ENCODE measurements around the gene NOL4. TPM values are rescaled to one million over a fixed set of nuclear protein-coding genes. Genes with fewer than 3 reads are reported as not detected.
A peak's percentile ranks its signal among the peaks of the same experiment; 100 is the strongest.

Gene NOL4
- total RNA-seq, 1 experiment from 2014 or later, result 36.7 TPM

DNA sequence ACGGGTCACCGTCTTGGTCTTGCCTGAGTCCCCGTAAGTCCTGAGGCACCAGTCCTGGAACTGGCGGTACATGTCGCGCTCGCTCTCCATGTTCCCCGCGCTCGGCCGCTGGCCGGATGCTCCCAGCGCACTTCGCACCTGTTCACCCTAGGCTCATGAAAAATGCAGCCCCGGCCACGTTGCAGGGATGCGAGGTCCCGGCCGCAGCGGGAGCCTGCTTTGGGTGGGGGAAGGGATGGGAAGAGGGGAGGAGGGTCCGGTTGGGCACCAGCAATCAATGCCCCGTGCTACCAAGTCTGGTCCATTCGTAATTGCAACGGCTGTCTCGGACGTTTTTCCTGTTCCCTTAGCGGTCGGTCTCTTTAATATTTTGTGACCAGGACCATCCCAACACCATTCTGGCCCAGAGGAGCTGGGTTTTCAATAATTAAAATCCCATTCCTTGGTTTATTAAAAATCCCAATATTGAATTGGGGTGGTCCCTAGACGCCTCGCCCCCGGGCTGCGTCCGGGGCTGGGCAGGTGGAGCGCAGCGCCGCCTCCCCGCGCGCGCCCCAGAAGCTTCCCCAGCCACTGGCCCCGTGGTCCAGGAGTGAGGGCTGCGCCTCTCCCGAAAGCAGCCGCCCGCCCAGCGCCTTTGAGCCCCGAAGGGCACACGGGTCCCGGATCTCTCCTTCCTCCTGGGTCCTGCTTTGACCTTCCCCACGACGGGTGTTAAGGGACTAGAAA, 1.4 kb downstream of the NOL4 start:
- intact Hi-C loops (cut with micrococcal nuclease; ENCODE audit: unreplicated experiment), result loop anchor here (2.0 to 10.0 kb wide), 3 partner anchors 99 to 389 kb away; no protein-coding TSS in a partner anchor
- H3K27ac ChIP-seq (ENCODE audit: low read depth, low read length, poor library complexity, severe bottlenecking), result peak overlapping the region; percentile 76
- H3K4me3 ChIP-seq (ENCODE audit: low read depth, low read length, poor library complexity, severe bottlenecking), result peak overlapping the region; percentile 67
- TF ChIP-seq, protein P1, sequence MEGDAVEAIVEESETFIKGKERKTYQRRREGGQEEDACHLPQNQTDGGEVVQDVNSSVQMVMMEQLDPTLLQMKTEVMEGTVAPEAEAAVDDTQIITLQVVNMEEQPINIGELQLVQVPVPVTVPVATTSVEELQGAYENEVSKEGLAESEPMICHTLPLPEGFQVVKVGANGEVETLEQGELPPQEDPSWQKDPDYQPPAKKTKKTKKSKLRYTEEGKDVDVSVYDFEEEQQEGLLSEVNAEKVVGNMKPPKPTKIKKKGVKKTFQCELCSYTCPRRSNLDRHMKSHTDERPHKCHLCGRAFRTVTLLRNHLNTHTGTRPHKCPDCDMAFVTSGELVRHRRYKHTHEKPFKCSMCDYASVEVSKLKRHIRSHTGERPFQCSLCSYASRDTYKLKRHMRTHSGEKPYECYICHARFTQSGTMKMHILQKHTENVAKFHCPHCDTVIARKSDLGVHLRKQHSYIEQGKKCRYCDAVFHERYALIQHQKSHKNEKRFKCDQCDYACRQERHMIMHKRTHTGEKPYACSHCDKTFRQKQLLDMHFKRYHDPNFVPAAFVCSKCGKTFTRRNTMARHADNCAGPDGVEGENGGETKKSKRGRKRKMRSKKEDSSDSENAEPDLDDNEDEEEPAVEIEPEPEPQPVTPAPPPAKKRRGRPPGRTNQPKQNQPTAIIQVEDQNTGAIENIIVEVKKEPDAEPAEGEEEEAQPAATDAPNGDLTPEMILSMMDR (conservative IDR thresholded peaks at IDR 0.05; ENCODE audit: low read depth, low read length), result 0 out of 2 replicates have a peak, but pooled peaks have one; percentile 12
- no peak for TF ChIP-seq EZH2 (IDR thresholded peaks at IDR 0.05; ENCODE audit: borderline replicate concordance, low read depth, low read length, poor library complexity, severe bottlenecking)
- no peaks in the 10 kb centered on the region for H3K36me3 ChIP-seq (ENCODE audit: insufficient read depth, low read length, poor library complexity, severe bottlenecking)
- H3K9me3 ChIP-seq (ENCODE audit: low read depth, low read length, poor library complexity, severe bottlenecking), result no peaks in the 10 kb centered on the region
- ChIA-PET POLR2A (ENCODE audit: low non-redundant PET) (no interaction called here), CTCF (interaction anchor here (0.6 kb wide), 1 partner anchor 97 kb away, joined by 5 read pairs; no protein-coding TSS in a partner anchor)
- peaks cover 13% of the 10 kb centered on the region for H3K27me3 ChIP-seq (replicated peaks; ENCODE audit: insufficient read depth, low read depth, low read length, poor library complexity)
- DNase-seq (ENCODE audit: low spot score), result peak; percentile 32
- TSS peak; percentile 59 for BruUV-seq (replicated peaks)
- H3K4me1 ChIP-seq (ENCODE audit: insufficient read depth, low read length, poor library complexity, severe bottlenecking), result peaks cover 4% of the 10 kb centered on the region

GRCh38 chr18:34222307-34223163, 2.2 kb downstream of the NOL4 start:
- POLR2A ChIA-PET (ENCODE audit: low non-redundant PET), result no interaction called here
- peak overlapping the region; percentile 76 for H3K27ac ChIP-seq (ENCODE audit: low read depth, low read length, poor library complexity, severe bottlenecking)
- TF ChIP-seq, protein P1 (conservative IDR thresholded peaks at IDR 0.05; ENCODE audit: low read depth, low read length), result no peak
- no peak for TF ChIP-seq EZH2 (IDR thresholded peaks at IDR 0.05; ENCODE audit: borderline replicate concordance, low read depth, low read length, poor library complexity, severe bottlenecking)
- H3K4me3 ChIP-seq (ENCODE audit: low read depth, low read length, poor library complexity, severe bottlenecking), result peak overlapping the region; percentile 67
- CTCF ChIA-PET, result interaction anchor here (0.6 kb wide), 1 partner anchor 98 kb away, joined by 5 read pairs; no protein-coding TSS in a partner anchor
- no peaks in the 10 kb centered on the region for H3K36me3 ChIP-seq (ENCODE audit: insufficient read depth, low read length, poor library complexity, severe bottlenecking)
- H3K4me1 ChIP-seq (ENCODE audit: insufficient read depth, low read length, poor library complexity, severe bottlenecking), result peaks cover 4% of the 10 kb centered on the region
- intact Hi-C loops (cut with micrococcal nuclease; ENCODE audit: unreplicated experiment), result loop anchor here (2.0 to 10.0 kb wide), 3 partner anchors 100 to 388 kb away; no protein-coding TSS in a partner anchor
- DNase-seq (ENCODE audit: low spot score), result peak; percentile 63
- no TSS peak for BruUV-seq (replicated peaks)
- peaks cover 13% of the 10 kb centered on the region for H3K27me3 ChIP-seq (replicated peaks; ENCODE audit: insufficient read depth, low read depth, low read length, poor library complexity)
- no peaks in the 10 kb centered on the region for H3K9me3 ChIP-seq (ENCODE audit: low read depth, low read length, poor library complexity, severe bottlenecking)

DNA sequence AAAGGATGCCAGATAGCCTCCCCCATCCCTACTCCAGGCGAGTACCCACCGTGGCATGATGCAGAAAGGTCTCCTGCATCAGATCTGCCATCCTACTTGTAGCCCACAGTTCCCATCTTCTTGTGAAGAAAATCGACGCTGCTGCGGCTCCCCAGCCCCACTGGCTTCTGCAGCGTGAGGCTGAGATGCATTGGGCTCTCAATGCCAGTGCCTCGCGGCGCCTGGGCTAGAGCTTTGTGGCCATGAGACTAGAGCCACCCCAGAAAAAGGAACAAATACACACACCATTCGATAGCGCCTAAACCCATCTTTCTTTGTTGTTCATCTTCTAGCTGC, 2.8 kb downstream of the NOL4 start:
- peak; percentile 74 for DNase-seq (ENCODE audit: low spot score)
- intact Hi-C loops (cut with micrococcal nuclease; ENCODE audit: unreplicated experiment), result loop anchor here (2.0 to 10.0 kb wide), 4 partner anchors 63 to 387 kb away; no protein-coding TSS in a partner anchor
- peaks cover 13% of the 10 kb centered on the region for H3K27me3 ChIP-seq (replicated peaks; ENCODE audit: insufficient read depth, low read depth, low read length, poor library complexity)
- peak overlapping the region; percentile 76 for H3K27ac ChIP-seq (ENCODE audit: low read depth, low read length, poor library complexity, severe bottlenecking)
- H3K36me3 ChIP-seq (ENCODE audit: insufficient read depth, low read length, poor library complexity, severe bottlenecking), result no peaks in the 10 kb centered on the region
- TF ChIP-seq EZH2 (IDR thresholded peaks at IDR 0.05; ENCODE audit: borderline replicate concordance, low read depth, low read length, poor library complexity, severe bottlenecking), result no peak
- TF ChIP-seq, protein P1 (conservative IDR thresholded peaks at IDR 0.05; ENCODE audit: low read depth, low read length), result no peak
- no TSS peak for BruUV-seq (replicated peaks)
- peaks cover 4% of the 10 kb centered on the region for H3K4me1 ChIP-seq (ENCODE audit: insufficient read depth, low read length, poor library complexity, severe bottlenecking)
- ChIA-PET CTCF (no interaction called here), POLR2A (ENCODE audit: low non-redundant PET) (no interaction called here)
- no peaks in the 10 kb centered on the region for H3K9me3 ChIP-seq (ENCODE audit: low read depth, low read length, poor library complexity, severe bottlenecking)
- H3K4me3 ChIP-seq (ENCODE audit: low read depth, low read length, poor library complexity, severe bottlenecking), result peak overlapping the region; percentile 67

Measured in A673 (cell line).